Measurements from ENCODE around the gene MORC1. TPM values are rescaled to one million over a fixed set of nuclear protein-coding genes. Genes with fewer than 3 reads are reported as not detected.

Gene MORC1
- total and polyA plus RNA-seq, 3 experiments from 2014 or later, result not detected

DNA sequence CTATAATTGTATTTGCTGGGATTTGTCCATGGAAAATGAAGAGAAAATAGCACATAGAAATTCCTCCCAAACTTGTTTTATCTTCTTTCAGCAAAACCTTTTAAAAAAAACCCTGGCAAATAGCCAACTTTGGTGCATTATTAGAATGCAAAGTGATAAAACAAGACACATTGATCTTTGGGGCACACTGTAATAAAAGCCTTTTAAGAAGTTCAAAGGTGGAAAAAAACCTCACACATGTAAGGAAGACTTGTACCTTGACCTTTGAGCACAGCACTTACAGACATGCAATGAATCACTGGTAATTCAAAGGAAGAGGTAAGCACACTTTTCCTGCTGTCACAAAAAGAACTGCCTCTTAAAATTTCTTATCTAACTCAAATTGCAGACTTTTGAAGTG, 8.0 kb upstream of the MORC1 start:
- Histone ChIP-seq H3K4me1 (ENCODE audit: insufficient read depth, low read length) (no peaks in the 10 kb centered on the region), H3K9me3 (ENCODE audit: low read length) (no peaks in the 10 kb centered on the region), H3K27me3 (ENCODE audit: insufficient read depth, low read length, poor library complexity, severe bottlenecking) (no peaks in the 10 kb centered on the region), H3K4me3 (ENCODE audit: low read length) (no peak overlapping the region), H3K36me3 (ENCODE audit: insufficient read depth, low read length) (no peaks in the 10 kb centered on the region), H3K27ac (ENCODE audit: low read depth, low read length) (no peak overlapping the region)
- H3K9me3 Mint-ChIP-seq, result peaks cover 0 to 6% (median 0%) of the 10 kb centered on the region in 5 donors
- H3K27ac Mint-ChIP-seq, result no peak overlapping the region
- POLR2A ChIA-PET, result no interaction called here
- H3K4me1 Mint-ChIP-seq, result no peaks in the 10 kb centered on the region
- H3K27me3 Mint-ChIP-seq, result peaks cover 0 to 3% of the 10 kb centered on the region in 2 donors
- no peak for DNase-seq
- CTCF ChIA-PET, result no interaction called here
- peaks cover 0 to 6% (median 0%) of the 10 kb centered on the region in 3 donors for H3K36me3 Mint-ChIP-seq
- no peak overlapping the region for H3K4me3 Mint-ChIP-seq

DNA sequence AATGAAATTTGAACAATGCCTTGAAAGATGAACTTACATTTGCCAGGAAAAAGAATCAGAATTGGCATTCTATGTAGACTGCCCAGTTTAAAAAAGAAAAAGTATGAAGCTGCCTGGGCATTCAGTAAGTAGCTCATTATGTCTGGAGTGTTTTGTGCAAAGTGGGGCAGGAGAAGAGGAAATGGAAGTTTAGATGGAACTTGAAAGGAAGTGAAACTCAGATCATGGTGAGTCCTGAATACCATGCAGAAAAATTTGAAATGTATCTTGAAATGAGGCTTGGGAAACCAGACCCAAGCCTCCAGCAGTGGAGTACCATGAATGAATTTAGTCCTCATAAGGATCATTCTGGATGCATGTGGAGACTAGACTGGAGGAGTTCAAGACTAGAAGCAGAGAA, 4.8 kb upstream of the MORC1 start:
- Histone ChIP-seq H3K36me3 (ENCODE audit: insufficient read depth, low read length) (no peaks in the 10 kb centered on the region), H3K9me3 (ENCODE audit: low read length) (no peaks in the 10 kb centered on the region), H3K27ac (ENCODE audit: low read depth, low read length) (no peak overlapping the region), H3K4me3 (ENCODE audit: low read length) (no peak overlapping the region), H3K27me3 (ENCODE audit: insufficient read depth, low read length, poor library complexity, severe bottlenecking) (no peaks in the 10 kb centered on the region), H3K4me1 (ENCODE audit: insufficient read depth, low read length) (no peaks in the 10 kb centered on the region)
- H3K9me3 Mint-ChIP-seq, result peaks cover 0 to 6% (median 0%) of the 10 kb centered on the region in 5 donors
- no peaks in the 10 kb centered on the region for H3K4me1 Mint-ChIP-seq
- H3K36me3 Mint-ChIP-seq, result peaks cover 0 to 6% (median 0%) of the 10 kb centered on the region in 3 donors
- ChIA-PET CTCF (no interaction called here), POLR2A (no interaction called here)
- no peak overlapping the region for H3K4me3 Mint-ChIP-seq
- no peak for DNase-seq
- H3K27me3 Mint-ChIP-seq, result peaks cover 0 to 1% of the 10 kb centered on the region in 2 donors
- H3K27ac Mint-ChIP-seq, result no peak overlapping the region

DNA sequence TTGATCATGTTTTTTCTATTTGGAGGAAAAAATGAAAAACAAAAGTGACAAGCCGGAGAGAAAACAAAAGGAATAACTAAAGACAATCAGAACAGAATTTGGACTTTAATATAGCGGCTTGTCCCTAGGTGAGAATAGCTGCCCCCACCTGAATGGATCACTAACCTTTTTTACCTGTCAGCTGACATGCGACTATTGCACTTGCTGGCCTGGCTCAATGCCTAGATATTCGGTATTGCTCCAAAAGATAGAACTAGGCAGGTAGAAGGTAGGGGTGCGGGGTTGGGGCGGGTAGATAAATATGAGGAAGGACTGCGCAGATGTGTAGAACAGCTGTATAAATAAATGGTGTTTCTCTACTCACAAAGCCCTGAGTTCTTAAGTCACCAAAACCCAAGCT, 650 bp upstream of the MORC1 start:
- peaks cover 1 to 10% of the 10 kb centered on the region in 2 donors for H3K27me3 Mint-ChIP-seq
- POLR2A ChIA-PET, result no interaction called here
- no peaks in the 10 kb centered on the region for H3K4me1 ChIP-seq (ENCODE audit: insufficient read depth, low read length)
- peaks cover 0 to 3% (median 0%) of the 10 kb centered on the region in 5 donors for H3K9me3 Mint-ChIP-seq
- no peak for DNase-seq
- CTCF ChIA-PET, result no interaction called here
- no peaks in the 10 kb centered on the region for H3K4me1 Mint-ChIP-seq
- no peak overlapping the region for H3K27ac Mint-ChIP-seq
- no peak overlapping the region for H3K4me3 ChIP-seq (ENCODE audit: low read length)
- no peak overlapping the region for H3K4me3 Mint-ChIP-seq
- H3K27me3 ChIP-seq (ENCODE audit: insufficient read depth, low read length, poor library complexity, severe bottlenecking), result no peaks in the 10 kb centered on the region
- no peak overlapping the region for H3K27ac ChIP-seq (ENCODE audit: low read depth, low read length)
- H3K9me3 ChIP-seq (ENCODE audit: low read length), result no peaks in the 10 kb centered on the region
- peaks cover 0 to 6% (median 0%) of the 10 kb centered on the region in 3 donors for H3K36me3 Mint-ChIP-seq
- no peaks in the 10 kb centered on the region for H3K36me3 ChIP-seq (ENCODE audit: insufficient read depth, low read length)

DNA sequence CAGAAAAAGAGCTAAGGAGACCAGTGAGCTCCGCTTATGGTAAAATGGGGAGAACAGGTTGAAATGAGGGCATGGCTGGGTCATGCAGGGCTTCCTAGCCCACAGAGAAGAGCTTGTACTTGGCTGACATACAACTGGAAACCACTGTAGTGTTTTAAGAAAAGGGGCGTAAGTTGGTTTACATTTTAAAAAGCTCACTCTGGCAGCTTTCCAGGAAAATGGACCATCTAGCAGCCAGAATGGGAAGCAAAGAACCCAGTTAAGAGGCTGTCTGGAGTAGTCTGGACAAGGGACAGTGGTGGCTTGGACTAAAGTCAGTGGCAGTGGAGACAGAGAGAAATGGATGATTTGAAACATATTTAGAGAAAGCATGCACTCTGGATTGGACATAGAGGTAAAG, 1.9 kb downstream of the MORC1 start:
- Mint-ChIP-seq H3K36me3 (no peaks in the 10 kb centered on the region), H3K27ac (no peak overlapping the region), H3K4me1 (no peaks in the 10 kb centered on the region), H3K9me3 (no peaks in the 10 kb centered on the region), H3K27me3 (peaks cover 0 to 16% of the 10 kb centered on the region in 2 donors), H3K4me3 (no peak overlapping the region)
- CTCF ChIA-PET, result no interaction called here
- Histone ChIP-seq H3K9me3 (ENCODE audit: low read length) (no peaks in the 10 kb centered on the region), H3K27me3 (ENCODE audit: insufficient read depth, low read length, poor library complexity, severe bottlenecking) (no peaks in the 10 kb centered on the region), H3K4me3 (ENCODE audit: low read length) (no peak overlapping the region), H3K27ac (ENCODE audit: low read depth, low read length) (no peak overlapping the region), H3K4me1 (ENCODE audit: insufficient read depth, low read length) (no peaks in the 10 kb centered on the region), H3K36me3 (ENCODE audit: insufficient read depth, low read length) (no peaks in the 10 kb centered on the region)
- POLR2A ChIA-PET, result no interaction called here
- DNase-seq, result no peak

DNA sequence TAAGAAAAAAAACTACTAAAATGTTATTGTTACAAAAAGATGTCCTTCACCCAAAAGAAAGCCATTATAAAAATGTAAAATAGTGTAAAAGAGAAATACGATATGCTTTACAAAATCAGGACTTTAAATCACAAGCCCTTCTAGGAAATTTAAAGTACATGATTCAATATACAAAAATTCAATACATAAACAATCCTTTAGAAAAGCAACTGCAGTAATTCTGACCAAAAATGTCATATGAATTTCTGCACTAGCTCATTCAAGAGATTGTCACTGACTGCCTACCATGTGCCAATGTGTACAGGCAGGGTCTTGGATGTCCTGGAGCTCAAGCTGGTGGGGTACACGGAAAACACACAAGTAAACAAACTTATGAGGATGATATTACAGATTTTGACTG, 2.5 kb downstream of the MORC1 start:
- Mint-ChIP-seq H3K36me3 (no peaks in the 10 kb centered on the region), H3K4me1 (no peaks in the 10 kb centered on the region), H3K9me3 (no peaks in the 10 kb centered on the region), H3K4me3 (no peak overlapping the region), H3K27me3 (peaks cover 0 to 16% of the 10 kb centered on the region in 2 donors), H3K27ac (no peak overlapping the region)
- H3K9me3 ChIP-seq (ENCODE audit: low read length), result no peaks in the 10 kb centered on the region
- H3K27me3 ChIP-seq (ENCODE audit: insufficient read depth, low read length, poor library complexity, severe bottlenecking), result no peaks in the 10 kb centered on the region
- no peak overlapping the region for H3K27ac ChIP-seq (ENCODE audit: low read depth, low read length)
- H3K4me1 ChIP-seq (ENCODE audit: insufficient read depth, low read length), result no peaks in the 10 kb centered on the region
- H3K4me3 ChIP-seq (ENCODE audit: low read length), result no peak overlapping the region
- POLR2A ChIA-PET, result no interaction called here
- CTCF ChIA-PET, result no interaction called here
- DNase-seq, result no peak
- no peaks in the 10 kb centered on the region for H3K36me3 ChIP-seq (ENCODE audit: insufficient read depth, low read length)

DNA sequence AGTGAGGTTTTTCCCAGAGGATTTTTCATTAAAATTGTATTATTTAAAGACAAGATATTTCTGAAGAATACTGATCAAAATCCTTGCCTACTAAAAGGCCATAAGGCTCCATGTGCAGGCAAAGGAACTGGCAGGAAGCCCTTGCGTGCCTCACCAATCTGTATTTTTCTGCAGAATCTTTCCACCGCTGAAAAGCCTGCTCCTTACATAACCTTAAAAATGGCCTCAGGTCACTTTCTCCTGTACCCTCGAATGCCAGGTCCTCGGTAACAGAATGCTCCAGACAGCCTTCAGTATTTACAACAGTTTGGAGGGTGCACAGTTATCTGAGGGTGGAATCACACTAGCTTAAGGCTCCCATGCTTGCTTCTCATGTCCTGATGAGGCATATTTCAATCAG, 3.2 kb downstream of the MORC1 start:
- H3K4me3 ChIP-seq (ENCODE audit: low read length), result no peak overlapping the region
- Mint-ChIP-seq H3K4me1 (no peaks in the 10 kb centered on the region), H3K27me3 (peaks cover 0 to 16% of the 10 kb centered on the region in 2 donors), H3K27ac (no peak overlapping the region), H3K9me3 (no peaks in the 10 kb centered on the region), H3K36me3 (no peaks in the 10 kb centered on the region), H3K4me3 (no peak overlapping the region)
- no peaks in the 10 kb centered on the region for H3K4me1 ChIP-seq (ENCODE audit: insufficient read depth, low read length)
- DNase-seq, result no peak
- ChIA-PET CTCF (no interaction called here), POLR2A (no interaction called here)
- H3K27me3 ChIP-seq (ENCODE audit: insufficient read depth, low read length, poor library complexity, severe bottlenecking), result no peaks in the 10 kb centered on the region
- H3K27ac ChIP-seq (ENCODE audit: low read depth, low read length), result no peak overlapping the region
- no peaks in the 10 kb centered on the region for H3K9me3 ChIP-seq (ENCODE audit: low read length)
- no peaks in the 10 kb centered on the region for H3K36me3 ChIP-seq (ENCODE audit: insufficient read depth, low read length)

DNA sequence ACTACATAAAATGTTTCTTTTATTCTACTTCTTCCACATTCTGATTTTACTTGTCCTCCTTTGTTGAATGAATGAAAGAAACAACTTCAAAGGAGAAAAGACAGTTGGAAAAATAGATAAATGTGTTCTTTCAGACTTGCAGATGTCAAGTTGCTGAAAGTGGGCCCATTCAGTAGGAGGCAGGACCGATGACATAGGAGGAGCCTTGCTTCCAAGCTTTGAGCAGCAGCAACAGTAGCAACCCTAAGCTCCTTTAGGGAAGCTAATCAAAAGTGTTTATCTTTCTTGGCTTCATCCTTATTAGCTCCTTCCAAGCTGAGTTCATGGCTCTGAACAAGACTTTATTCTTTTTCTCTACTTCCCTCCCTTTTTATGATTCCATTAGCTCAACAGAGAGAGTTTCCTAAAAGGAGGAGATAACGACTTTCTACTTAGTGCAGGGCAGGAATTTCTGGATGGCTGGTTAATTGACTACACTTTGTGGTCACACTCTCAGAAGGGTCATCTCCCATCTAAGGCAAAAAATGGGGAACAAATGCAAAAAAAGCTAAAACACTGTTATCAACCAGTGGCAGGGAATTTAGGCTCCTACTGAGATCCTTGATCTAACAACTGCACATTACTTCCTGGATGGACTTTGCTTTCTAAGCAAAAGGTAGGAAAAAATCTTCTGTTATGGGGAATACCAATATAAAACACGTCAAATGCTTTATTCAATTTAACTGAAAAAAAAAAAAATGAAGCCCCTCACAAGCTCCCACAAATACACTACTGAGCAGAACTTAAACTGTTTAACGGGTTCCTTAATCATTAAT, 4.8 kb downstream of the MORC1 start:
- POLR2A ChIA-PET, result no interaction called here

DNA sequence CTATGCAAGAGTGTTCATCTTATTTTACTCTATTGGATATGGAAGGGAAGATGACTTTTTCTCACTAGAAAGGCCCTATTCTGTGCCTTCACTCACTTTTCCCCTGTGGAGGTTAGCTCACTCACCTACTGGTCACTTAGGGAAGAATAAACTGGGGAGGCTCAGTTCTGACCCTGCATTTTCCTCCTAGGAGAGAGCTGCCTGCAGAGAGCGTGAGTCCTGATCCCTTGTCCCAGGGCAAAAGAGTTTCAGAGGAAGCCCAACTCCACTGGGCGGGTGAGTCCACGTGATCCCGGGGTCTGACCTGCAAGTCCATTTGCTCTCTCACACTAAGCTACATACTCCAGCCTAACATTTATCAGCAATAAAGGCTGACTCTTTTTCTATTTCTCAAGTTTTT, 8.4 kb downstream of the MORC1 start:
- POLR2A ChIA-PET, result no interaction called here
- CTCF ChIA-PET, result interaction anchor here (1.4 kb wide), 1 partner anchor 11 kb away, joined by 5 read pairs; no protein-coding TSS in a partner anchor
- Mint-ChIP-seq H3K9me3 (no peaks in the 10 kb centered on the region), H3K4me3 (no peak overlapping the region), H3K27me3 (peaks cover 3 to 30% of the 10 kb centered on the region in 2 donors), H3K36me3 (no peaks in the 10 kb centered on the region), H3K27ac (no peak overlapping the region), H3K4me1 (no peaks in the 10 kb centered on the region)
- no peaks in the 10 kb centered on the region for H3K4me1 ChIP-seq (ENCODE audit: insufficient read depth, low read length)
- no peak overlapping the region for H3K27ac ChIP-seq (ENCODE audit: low read depth, low read length)
- H3K4me3 ChIP-seq (ENCODE audit: low read length), result no peak overlapping the region
- no peaks in the 10 kb centered on the region for H3K9me3 ChIP-seq (ENCODE audit: low read length)
- H3K36me3 ChIP-seq (ENCODE audit: insufficient read depth, low read length), result no peaks in the 10 kb centered on the region
- no peaks in the 10 kb centered on the region for H3K27me3 ChIP-seq (ENCODE audit: insufficient read depth, low read length, poor library complexity, severe bottlenecking)
- DNase-seq, result no peak

More for the DNA sequence above, 4.8 kb downstream of the MORC1 start:
- CTCF ChIA-PET, result no interaction called here
- H3K27me3 Mint-ChIP-seq, result peaks cover 0 to 26% of the 10 kb centered on the region in 2 donors
- H3K9me3 Mint-ChIP-seq, result no peaks in the 10 kb centered on the region
- no peaks in the 10 kb centered on the region for H3K4me1 Mint-ChIP-seq
- H3K36me3 ChIP-seq (ENCODE audit: insufficient read depth, low read length), result no peaks in the 10 kb centered on the region
- DNase-seq, result no peak
- no peak overlapping the region for H3K4me3 Mint-ChIP-seq
- no peaks in the 10 kb centered on the region for H3K4me1 ChIP-seq (ENCODE audit: insufficient read depth, low read length)
- H3K27ac Mint-ChIP-seq, result no peak overlapping the region
- H3K36me3 Mint-ChIP-seq, result no peaks in the 10 kb centered on the region
- H3K4me3 ChIP-seq (ENCODE audit: low read length), result no peak overlapping the region
- no peak overlapping the region for H3K27ac ChIP-seq (ENCODE audit: low read depth, low read length)
- H3K27me3 ChIP-seq (ENCODE audit: insufficient read depth, low read length, poor library complexity, severe bottlenecking), result no peaks in the 10 kb centered on the region
- H3K9me3 ChIP-seq (ENCODE audit: low read length), result no peaks in the 10 kb centered on the region

Data from CD8-positive, alpha-beta memory T cell (primary cell).